Measurements from ENCODE around the gene IGFL4.

Gene IGFL4

GRCh38 chr19:46058778-46059177 is 18.0 kb upstream of the IGFL4 start:
- Histone ChIP-seq H3K27me3 (ENCODE audit: control insufficient read depth, insufficient read depth, low read length) (no peaks in the 10 kb centered on the region; the same call in 1 of the 2 replicates), H3K4me3 (ENCODE audit: low read depth, low read length) (no peak overlapping the region), H3K36me3 (ENCODE audit: control insufficient read depth, insufficient read depth, low read length) (no peaks in the 10 kb centered on the region), H3K27ac (ENCODE audit: low read depth, low read length) (no peak overlapping the region), H3K9ac (ENCODE audit: low read depth, low read length) (no peak overlapping the region), H3K9me3 (ENCODE audit: control insufficient read depth, insufficient read depth, low read length) (peaks cover 23% of the 10 kb centered on the region), H3K4me1 (ENCODE audit: control insufficient read depth, insufficient read depth, low read length) (no peaks in the 10 kb centered on the region)

GRCh38 chr19:46056536-46056935 is 15.7 kb upstream of the IGFL4 start:
- Histone ChIP-seq H3K36me3 (ENCODE audit: control insufficient read depth, insufficient read depth, low read length) (no peaks in the 10 kb centered on the region), H3K27me3 (ENCODE audit: control insufficient read depth, insufficient read depth, low read length) (no peaks in the 10 kb centered on the region; the same call in 1 of the 2 replicates), H3K9me3 (ENCODE audit: control insufficient read depth, insufficient read depth, low read length) (peaks cover 22% of the 10 kb centered on the region), H3K9ac (ENCODE audit: low read depth, low read length) (no peak overlapping the region), H3K4me3 (ENCODE audit: low read depth, low read length) (no peak overlapping the region), H3K4me1 (ENCODE audit: control insufficient read depth, insufficient read depth, low read length) (no peaks in the 10 kb centered on the region), H3K27ac (ENCODE audit: low read depth, low read length) (no peak overlapping the region)

GRCh38 chr19:46052896-46053295 is 12.1 kb upstream of the IGFL4 start:
- H3K4me3 ChIP-seq (ENCODE audit: low read depth, low read length): no peak overlapping the region
- no peak overlapping the region for H3K27ac ChIP-seq (ENCODE audit: low read depth, low read length)
- no peaks in the 10 kb centered on the region for H3K4me1 ChIP-seq (ENCODE audit: control insufficient read depth, insufficient read depth, low read length)
- no peaks in the 10 kb centered on the region; the same call in 1 of the 2 replicates for H3K27me3 ChIP-seq (ENCODE audit: control insufficient read depth, insufficient read depth, low read length)
- no peaks in the 10 kb centered on the region for H3K9me3 ChIP-seq (ENCODE audit: control insufficient read depth, insufficient read depth, low read length)
- no peak overlapping the region for H3K9ac ChIP-seq (ENCODE audit: low read depth, low read length)
- H3K36me3 ChIP-seq (ENCODE audit: control insufficient read depth, insufficient read depth, low read length): no peaks in the 10 kb centered on the region

GRCh38 chr19:46049597-46049996 is 8.8 kb upstream of the IGFL4 start:
- Histone ChIP-seq H3K27ac (ENCODE audit: low read depth, low read length) (no peak overlapping the region), H3K36me3 (ENCODE audit: control insufficient read depth, insufficient read depth, low read length) (no peaks in the 10 kb centered on the region), H3K27me3 (ENCODE audit: control insufficient read depth, insufficient read depth, low read length) (peaks cover 4% of the 10 kb centered on the region), H3K4me1 (ENCODE audit: control insufficient read depth, insufficient read depth, low read length) (no peaks in the 10 kb centered on the region), H3K4me3 (ENCODE audit: low read depth, low read length) (no peak overlapping the region), H3K9ac (ENCODE audit: low read depth, low read length) (no peak overlapping the region), H3K9me3 (ENCODE audit: control insufficient read depth, insufficient read depth, low read length) (no peaks in the 10 kb centered on the region; the same call in 1 of the 2 replicates)

GRCh38 chr19:46043519-46043918 is 2.7 kb upstream of the IGFL4 start:
- Histone ChIP-seq H3K36me3 (ENCODE audit: control insufficient read depth, insufficient read depth, low read length) (no peaks in the 10 kb centered on the region), H3K9me3 (ENCODE audit: control insufficient read depth, insufficient read depth, low read length) (no peaks in the 10 kb centered on the region; the same call in 1 of the 2 replicates), H3K4me1 (ENCODE audit: control insufficient read depth, insufficient read depth, low read length) (no peaks in the 10 kb centered on the region), H3K4me3 (ENCODE audit: low read depth, low read length) (no peak overlapping the region), H3K27ac (ENCODE audit: low read depth, low read length) (no peak overlapping the region), H3K9ac (ENCODE audit: low read depth, low read length) (no peak overlapping the region), H3K27me3 (ENCODE audit: control insufficient read depth, insufficient read depth, low read length) (peaks cover 4% of the 10 kb centered on the region; the same call in 1 of the 2 replicates)

GRCh38 chr19:46042252-46042883 is 1.6 kb upstream of the IGFL4 start:
- Histone ChIP-seq H3K27ac (ENCODE audit: low read depth, low read length) (no peak overlapping the region), H3K27me3 (ENCODE audit: control insufficient read depth, insufficient read depth, low read length) (peaks cover 4% of the 10 kb centered on the region; the same call in 1 of the 2 replicates), H3K36me3 (ENCODE audit: control insufficient read depth, insufficient read depth, low read length) (no peaks in the 10 kb centered on the region), H3K4me1 (ENCODE audit: control insufficient read depth, insufficient read depth, low read length) (no peaks in the 10 kb centered on the region), H3K9ac (ENCODE audit: low read depth, low read length) (no peak overlapping the region), H3K4me3 (ENCODE audit: low read depth, low read length) (no peak overlapping the region), H3K9me3 (ENCODE audit: control insufficient read depth, insufficient read depth, low read length) (no peaks in the 10 kb centered on the region; the same call in 1 of the 2 replicates)

- Histone ChIP-seq H3K27ac (ENCODE audit: low read depth, low read length) (no peak overlapping the region), H3K9ac (ENCODE audit: low read depth, low read length) (no peak overlapping the region), H3K4me1 (ENCODE audit: control insufficient read depth, insufficient read depth, low read length) (no peaks in the 10 kb centered on the region; the same call in 1 of the 2 replicates), H3K4me3 (ENCODE audit: low read depth, low read length) (no peak overlapping the region), H3K9me3 (ENCODE audit: control insufficient read depth, insufficient read depth, low read length) (no peaks in the 10 kb centered on the region), H3K36me3 (ENCODE audit: control insufficient read depth, insufficient read depth, low read length) (no peaks in the 10 kb centered on the region), H3K27me3 (ENCODE audit: control insufficient read depth, insufficient read depth, low read length) (no peaks in the 10 kb centered on the region)
These were observed 677 bp downstream of the IGFL4 start for GRCh38 chr19:46040125-46040524.

GRCh38 chr19:46036744-46037128 is 4.1 kb downstream of the IGFL4 start:
- H3K9me3 ChIP-seq (ENCODE audit: control insufficient read depth, insufficient read depth, low read length): no peaks in the 10 kb centered on the region
- H3K9ac ChIP-seq (ENCODE audit: low read depth, low read length): no peak overlapping the region
- no peaks in the 10 kb centered on the region for H3K36me3 ChIP-seq (ENCODE audit: control insufficient read depth, insufficient read depth, low read length)
- H3K27me3 ChIP-seq (ENCODE audit: control insufficient read depth, insufficient read depth, low read length): no peaks in the 10 kb centered on the region
- H3K4me1 ChIP-seq (ENCODE audit: control insufficient read depth, insufficient read depth, low read length): no peaks in the 10 kb centered on the region; the same call in 1 of the 2 replicates
- no peak overlapping the region for H3K4me3 ChIP-seq (ENCODE audit: low read depth, low read length)
- H3K27ac ChIP-seq (ENCODE audit: low read depth, low read length): no peak overlapping the region

GRCh38 chr19:46035986-46036743 is 4.6 kb downstream of the IGFL4 start:
- Histone ChIP-seq H3K4me3 (ENCODE audit: low read depth, low read length) (no peak overlapping the region), H3K9me3 (ENCODE audit: control insufficient read depth, insufficient read depth, low read length) (no peaks in the 10 kb centered on the region), H3K36me3 (ENCODE audit: control insufficient read depth, insufficient read depth, low read length) (no peaks in the 10 kb centered on the region), H3K27me3 (ENCODE audit: control insufficient read depth, insufficient read depth, low read length) (no peaks in the 10 kb centered on the region), H3K27ac (ENCODE audit: low read depth, low read length) (no peak overlapping the region), H3K4me1 (ENCODE audit: control insufficient read depth, insufficient read depth, low read length) (no peaks in the 10 kb centered on the region; the same call in 1 of the 2 replicates), H3K9ac (ENCODE audit: low read depth, low read length) (no peak overlapping the region)

- Histone ChIP-seq H3K4me1 (ENCODE audit: control insufficient read depth, insufficient read depth, low read length) (no peaks in the 10 kb centered on the region; the same call in 1 of the 2 replicates), H3K9ac (ENCODE audit: low read depth, low read length) (no peak overlapping the region), H3K36me3 (ENCODE audit: control insufficient read depth, insufficient read depth, low read length) (no peaks in the 10 kb centered on the region), H3K27me3 (ENCODE audit: control insufficient read depth, insufficient read depth, low read length) (no peaks in the 10 kb centered on the region), H3K27ac (ENCODE audit: low read depth, low read length) (no peak overlapping the region), H3K4me3 (ENCODE audit: low read depth, low read length) (no peak overlapping the region), H3K9me3 (ENCODE audit: control insufficient read depth, insufficient read depth, low read length) (no peaks in the 10 kb centered on the region)
These were observed 5.3 kb downstream of the IGFL4 start for GRCh38 chr19:46035546-46035945.

GRCh38 chr19:46033401-46033800 is 7.4 kb downstream of the IGFL4 start:
- Histone ChIP-seq H3K4me3 (ENCODE audit: low read depth, low read length) (no peak overlapping the region), H3K9me3 (ENCODE audit: control insufficient read depth, insufficient read depth, low read length) (no peaks in the 10 kb centered on the region), H3K27me3 (ENCODE audit: control insufficient read depth, insufficient read depth, low read length) (no peaks in the 10 kb centered on the region), H3K4me1 (ENCODE audit: control insufficient read depth, insufficient read depth, low read length) (no peaks in the 10 kb centered on the region; the same call in 1 of the 2 replicates), H3K27ac (ENCODE audit: low read depth, low read length) (no peak overlapping the region), H3K9ac (ENCODE audit: low read depth, low read length) (no peak overlapping the region), H3K36me3 (ENCODE audit: control insufficient read depth, insufficient read depth, low read length) (no peaks in the 10 kb centered on the region)

Data from HUES48 (cell line).